ENCODE measurements around the gene SURF1.
A peak's percentile ranks its signal among the peaks of the same experiment; 100 is the strongest.

Gene SURF1

GRCh38 chr9:133375724-133376654 lies 19.7 kb upstream of the SURF1 start, which contains the start of the genes STKLD1 and SURF4:
TSS of gene STKLD1 (plus strand) at chr9:133376366. CDS start at chr9:133376474, 108 bp downstream.
TSS of gene SURF4 (minus strand) at chr9:133376060. CDS start at chr9:133375969, 91 bp downstream.
- peak within 1 kb of the TSS; percentile 97 for H3K27ac Mint-ChIP-seq
- no peaks in the 10 kb centered on the region for H3K27me3 Mint-ChIP-seq (ENCODE audit: low read depth)
- H3K9me3 Mint-ChIP-seq: no peaks in the 10 kb centered on the region
- H3K4me3 Mint-ChIP-seq: peak within 1 kb of the TSS; percentile 97
- peaks cover 9% of the 10 kb centered on the region for H3K36me3 Mint-ChIP-seq (ENCODE audit: low read depth)
- peaks cover 30% of the 10 kb centered on the region for H3K4me1 Mint-ChIP-seq (ENCODE audit: low read depth)

- peaks cover 37% of the 10 kb centered on the region for H3K4me1 Mint-ChIP-seq (ENCODE audit: low read depth)
Observed at GRCh38 chr9:133375116-133375723, 18.9 kb upstream of the SURF1 start.

GRCh38 chr9:133374612-133375115 lies 18.4 kb upstream of the SURF1 start:
- H3K9me3 Mint-ChIP-seq: no peaks in the 10 kb centered on the region
- peaks cover 43% of the 10 kb centered on the region for H3K4me1 Mint-ChIP-seq (ENCODE audit: low read depth)

More at GRCh38 chr9:133375116-133375723, 18.9 kb upstream of the SURF1 start:
- H3K27ac Mint-ChIP-seq: peak overlapping the region; percentile 97
- peak overlapping the region; percentile 97 for H3K4me3 Mint-ChIP-seq
- no peaks in the 10 kb centered on the region for H3K27me3 Mint-ChIP-seq (ENCODE audit: low read depth)
- no peaks in the 10 kb centered on the region for H3K9me3 Mint-ChIP-seq
- peaks cover 13% of the 10 kb centered on the region for H3K36me3 Mint-ChIP-seq (ENCODE audit: low read depth)

GRCh38 chr9:133372144-133372543 lies 15.9 kb upstream of the SURF1 start:
- H3K4me3 Mint-ChIP-seq: peak overlapping the region; percentile 76
- peaks cover 31% of the 10 kb centered on the region for H3K36me3 Mint-ChIP-seq (ENCODE audit: low read depth)
- H3K9me3 Mint-ChIP-seq: no peaks in the 10 kb centered on the region
- peak overlapping the region; percentile 87 for H3K27ac Mint-ChIP-seq
- no peaks in the 10 kb centered on the region for H3K27me3 Mint-ChIP-seq (ENCODE audit: low read depth)
- H3K4me1 Mint-ChIP-seq (ENCODE audit: low read depth): peaks cover 60% of the 10 kb centered on the region

More at GRCh38 chr9:133374612-133375115, 18.4 kb upstream of the SURF1 start:
- Mint-ChIP-seq H3K27ac (peak overlapping the region; percentile 97), H3K36me3 (ENCODE audit: low read depth) (peaks cover 18% of the 10 kb centered on the region), H3K4me3 (peak overlapping the region; percentile 97), H3K27me3 (ENCODE audit: low read depth) (no peaks in the 10 kb centered on the region)

- Mint-ChIP-seq H3K4me1 (ENCODE audit: low read depth) (peaks cover 62% of the 10 kb centered on the region), H3K4me3 (peak overlapping the region; percentile 76), H3K9me3 (no peaks in the 10 kb centered on the region), H3K27ac (peak overlapping the region; percentile 87), H3K27me3 (ENCODE audit: low read depth) (no peaks in the 10 kb centered on the region), H3K36me3 (ENCODE audit: low read depth) (peaks cover 35% of the 10 kb centered on the region)
Observed at GRCh38 chr9:133371261-133371711, 15.0 kb upstream of the SURF1 start.

GRCh38 chr9:133370685-133371084 lies 14.4 kb upstream of the SURF1 start:
- Mint-ChIP-seq H3K4me1 (ENCODE audit: low read depth) (peaks cover 64% of the 10 kb centered on the region), H3K36me3 (ENCODE audit: low read depth) (peaks cover 41% of the 10 kb centered on the region), H3K27me3 (ENCODE audit: low read depth) (no peaks in the 10 kb centered on the region), H3K4me3 (peak overlapping the region; percentile 76), H3K9me3 (no peaks in the 10 kb centered on the region), H3K27ac (peak overlapping the region; percentile 87)

GRCh38 chr9:133369933-133370332 lies 13.6 kb upstream of the SURF1 start:
- Mint-ChIP-seq H3K9me3 (no peaks in the 10 kb centered on the region), H3K4me3 (peak overlapping the region; percentile 76), H3K27me3 (ENCODE audit: low read depth) (no peaks in the 10 kb centered on the region), H3K4me1 (ENCODE audit: low read depth) (peaks cover 64% of the 10 kb centered on the region), H3K36me3 (ENCODE audit: low read depth) (peaks cover 43% of the 10 kb centered on the region), H3K27ac (peak overlapping the region; percentile 87)

GRCh38 chr9:133369422-133369821 lies 13.1 kb upstream of the SURF1 start:
- Mint-ChIP-seq H3K27me3 (ENCODE audit: low read depth) (no peaks in the 10 kb centered on the region), H3K4me1 (ENCODE audit: low read depth) (peaks cover 60% of the 10 kb centered on the region), H3K27ac (peak overlapping the region; percentile 62), H3K4me3 (peak overlapping the region; percentile 76), H3K9me3 (no peaks in the 10 kb centered on the region), H3K36me3 (ENCODE audit: low read depth) (peaks cover 44% of the 10 kb centered on the region)

GRCh38 chr9:133368249-133368881 lies 12.1 kb upstream of the SURF1 start:
- Mint-ChIP-seq H3K27me3 (ENCODE audit: low read depth) (no peaks in the 10 kb centered on the region), H3K36me3 (ENCODE audit: low read depth) (peaks cover 51% of the 10 kb centered on the region), H3K27ac (peak overlapping the region; percentile 53), H3K4me3 (peak overlapping the region; percentile 33), H3K4me1 (ENCODE audit: low read depth) (peaks cover 56% of the 10 kb centered on the region), H3K9me3 (no peaks in the 10 kb centered on the region)

GRCh38 chr9:133367778-133368177 lies 11.5 kb upstream of the SURF1 start:
- H3K9me3 Mint-ChIP-seq: no peaks in the 10 kb centered on the region
- H3K27ac Mint-ChIP-seq: no peak overlapping the region
- peaks cover 52% of the 10 kb centered on the region for H3K4me1 Mint-ChIP-seq (ENCODE audit: low read depth)
- no peak overlapping the region for H3K4me3 Mint-ChIP-seq
- H3K27me3 Mint-ChIP-seq (ENCODE audit: low read depth): no peaks in the 10 kb centered on the region
- H3K36me3 Mint-ChIP-seq (ENCODE audit: low read depth): peaks cover 51% of the 10 kb centered on the region

GRCh38 chr9:133367221-133367620 lies 10.9 kb upstream of the SURF1 start:
- no peak overlapping the region for H3K27ac Mint-ChIP-seq
- H3K9me3 Mint-ChIP-seq: no peaks in the 10 kb centered on the region
- peaks cover 52% of the 10 kb centered on the region for H3K36me3 Mint-ChIP-seq (ENCODE audit: low read depth)
- peaks cover 46% of the 10 kb centered on the region for H3K4me1 Mint-ChIP-seq (ENCODE audit: low read depth)
- H3K4me3 Mint-ChIP-seq: no peak overlapping the region
- no peaks in the 10 kb centered on the region for H3K27me3 Mint-ChIP-seq (ENCODE audit: low read depth)

GRCh38 chr9:133366435-133366834 lies 10.1 kb upstream of the SURF1 start:
- Mint-ChIP-seq H3K4me1 (ENCODE audit: low read depth) (peaks cover 44% of the 10 kb centered on the region), H3K27ac (no peak overlapping the region), H3K9me3 (no peaks in the 10 kb centered on the region)

GRCh38 chr9:133362359-133363044 lies 6.2 kb upstream of the SURF1 start:
- Mint-ChIP-seq H3K27me3 (ENCODE audit: low read depth) (no peaks in the 10 kb centered on the region), H3K4me3 (no peak overlapping the region), H3K4me1 (ENCODE audit: low read depth) (peaks cover 22% of the 10 kb centered on the region), H3K27ac (no peak overlapping the region), H3K9me3 (no peaks in the 10 kb centered on the region), H3K36me3 (ENCODE audit: low read depth) (peaks cover 48% of the 10 kb centered on the region)

More at GRCh38 chr9:133366435-133366834, 10.1 kb upstream of the SURF1 start:
- Mint-ChIP-seq H3K4me3 (no peak overlapping the region), H3K36me3 (ENCODE audit: low read depth) (peaks cover 59% of the 10 kb centered on the region), H3K27me3 (ENCODE audit: low read depth) (no peaks in the 10 kb centered on the region)
